ENCODE data around the gene R3HDM2. TPM values are rescaled to one million over a fixed set of nuclear protein-coding genes. Genes with fewer than 3 reads are reported as not detected.

Gene R3HDM2
- total RNA-seq, 1 experiment from 2014 or later, result 64.0 TPM

GRCh38 chr12:57268264-57268663 lies 162.6 kb downstream of the R3HDM2 start:
- no peaks in the 10 kb centered on the region for H3K4me1 ChIP-seq (ENCODE audit: insufficient read depth, low read length, poor library complexity, severe bottlenecking)
- POLR2A ChIA-PET (ENCODE audit: low non-redundant PET), result no interaction called here
- intact Hi-C loops (cut with micrococcal nuclease; ENCODE audit: unreplicated experiment), result no loop called here
- BruUV-seq (replicated peaks), result no TSS peak
- no peak overlapping the region for H3K27ac ChIP-seq (ENCODE audit: low read depth, low read length, poor library complexity, severe bottlenecking)
- no peaks in the 10 kb centered on the region for H3K27me3 ChIP-seq (replicated peaks; ENCODE audit: insufficient read depth, low read depth, low read length, poor library complexity)
- no peak overlapping the region for H3K4me3 ChIP-seq (ENCODE audit: low read depth, low read length, poor library complexity, severe bottlenecking)
- TF ChIP-seq CTCF (conservative IDR thresholded peaks at IDR 0.05; ENCODE audit: low read depth, low read length), result no peak
- no peak for TF ChIP-seq EZH2 (IDR thresholded peaks at IDR 0.05; ENCODE audit: borderline replicate concordance, low read depth, low read length, poor library complexity, severe bottlenecking)
- no peaks in the 10 kb centered on the region for H3K9me3 ChIP-seq (ENCODE audit: low read depth, low read length, poor library complexity, severe bottlenecking)
- CTCF ChIA-PET, result no interaction called here
- no peak for DNase-seq (ENCODE audit: low spot score)
- H3K36me3 ChIP-seq (ENCODE audit: insufficient read depth, low read length, poor library complexity, severe bottlenecking), result peaks cover 42% of the 10 kb centered on the region

- TF ChIP-seq EZH2 (IDR thresholded peaks at IDR 0.05; ENCODE audit: borderline replicate concordance, low read depth, low read length, poor library complexity, severe bottlenecking) (no peak), CTCF (conservative IDR thresholded peaks at IDR 0.05; ENCODE audit: low read depth, low read length) (no peak)
- Histone ChIP-seq H3K27me3 (replicated peaks; ENCODE audit: insufficient read depth, low read depth, low read length, poor library complexity) (no peaks in the 10 kb centered on the region), H3K9me3 (ENCODE audit: low read depth, low read length, poor library complexity, severe bottlenecking) (no peaks in the 10 kb centered on the region), H3K4me1 (ENCODE audit: insufficient read depth, low read length, poor library complexity, severe bottlenecking) (no peaks in the 10 kb centered on the region), H3K4me3 (ENCODE audit: low read depth, low read length, poor library complexity, severe bottlenecking) (no peak overlapping the region), H3K27ac (ENCODE audit: low read depth, low read length, poor library complexity, severe bottlenecking) (no peak overlapping the region), H3K36me3 (ENCODE audit: insufficient read depth, low read length, poor library complexity, severe bottlenecking) (peaks cover 47% of the 10 kb centered on the region)
- no TSS peak for BruUV-seq (replicated peaks)
- ChIA-PET CTCF (no interaction called here), POLR2A (ENCODE audit: low non-redundant PET) (no interaction called here)
- intact Hi-C loops (cut with micrococcal nuclease; ENCODE audit: unreplicated experiment), result no loop called here
- no peak for DNase-seq (ENCODE audit: low spot score)
Observed at GRCh38 chr12:57266681-57267080, 164.2 kb downstream of the R3HDM2 start.

DNA sequence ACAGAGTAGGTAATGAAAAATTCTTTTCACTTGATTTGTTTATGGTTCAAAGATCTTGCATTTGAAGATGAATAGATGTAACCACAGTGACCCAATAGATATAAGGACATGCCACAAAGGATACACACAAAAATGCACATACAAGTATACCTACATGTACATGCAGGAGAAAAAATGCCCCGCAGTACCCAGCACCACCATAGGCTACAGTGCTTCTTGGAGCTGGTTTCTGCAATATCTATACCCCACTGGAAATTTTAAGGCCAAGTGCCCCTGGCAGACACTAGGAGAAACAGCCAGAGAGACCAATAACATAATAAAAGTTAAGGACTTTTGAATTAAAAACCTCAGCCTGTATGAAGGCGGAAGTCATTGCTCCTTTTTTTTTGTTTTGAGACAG lies 167.7 kb downstream of the R3HDM2 start:
- no peak overlapping the region for H3K27ac ChIP-seq (ENCODE audit: low read depth, low read length, poor library complexity, severe bottlenecking)

More for the DNA sequence above, 167.7 kb downstream of the R3HDM2 start:
- ChIA-PET POLR2A (ENCODE audit: low non-redundant PET) (no interaction called here), CTCF (no interaction called here)
- Histone ChIP-seq H3K36me3 (ENCODE audit: insufficient read depth, low read length, poor library complexity, severe bottlenecking) (peaks cover 39% of the 10 kb centered on the region), H3K9me3 (ENCODE audit: low read depth, low read length, poor library complexity, severe bottlenecking) (no peaks in the 10 kb centered on the region), H3K4me3 (ENCODE audit: low read depth, low read length, poor library complexity, severe bottlenecking) (no peak overlapping the region), H3K27me3 (replicated peaks; ENCODE audit: insufficient read depth, low read depth, low read length, poor library complexity) (no peaks in the 10 kb centered on the region), H3K4me1 (ENCODE audit: insufficient read depth, low read length, poor library complexity, severe bottlenecking) (no peaks in the 10 kb centered on the region)
- no TSS peak for BruUV-seq (replicated peaks)
- no peak for DNase-seq (ENCODE audit: low spot score)
- TF ChIP-seq CTCF (conservative IDR thresholded peaks at IDR 0.05; ENCODE audit: low read depth, low read length) (no peak), EZH2 (IDR thresholded peaks at IDR 0.05; ENCODE audit: borderline replicate concordance, low read depth, low read length, poor library complexity, severe bottlenecking) (no peak)
- intact Hi-C loops (cut with micrococcal nuclease; ENCODE audit: unreplicated experiment), result loop anchor here (1.0 kb wide), 1 partner anchor 190 kb away; no protein-coding TSS in a partner anchor

All from A673 (cell line).